ENCODE data around the gene ANAPC16.

The ANAPC16 gene

GRCh38 chr10:72215611-72216549 is at the start of gene ANAPC16, which contains the start of gene ASCC1:
Gene ANAPC16 (plus strand): TSS chr10:72216012. CDS start chr10:72223915, 7,903 bp downstream.
Gene ASCC1 (minus strand): TSS chr10:72216276. CDS start chr10:72213298, 2,978 bp downstream.
- no peak for TF ChIP-seq ZNF274 (IDR thresholded peaks at IDR 0.05; ENCODE audit: low read depth, low read length)

GRCh38 chr10:72167118-72167517 is 48.7 kb upstream of the ANAPC16 start:
- no peak overlapping the region for H3K4me3 ChIP-seq (ENCODE audit: low read length)

More at GRCh38 chr10:72215611-72216549, at the start of gene ANAPC16, which contains the start of gene ASCC1:
- H3K4me3 ChIP-seq (ENCODE audit: low read length) = peak within 1 kb of the TSS; percentile 90

GRCh38 chr10:72170263-72170662 is 45.5 kb upstream of the ANAPC16 start:
- no peak for TF ChIP-seq ZNF274 (IDR thresholded peaks at IDR 0.05; ENCODE audit: low read depth, low read length)
- no peak overlapping the region for H3K4me3 ChIP-seq (ENCODE audit: low read length)

More at GRCh38 chr10:72167118-72167517, 48.7 kb upstream of the ANAPC16 start:
- no peak for TF ChIP-seq ZNF274 (IDR thresholded peaks at IDR 0.05; ENCODE audit: low read depth, low read length)

GRCh38 chr10:72170733-72171132 is 45.1 kb upstream of the ANAPC16 start:
- no peak overlapping the region for H3K4me3 ChIP-seq (ENCODE audit: low read length)
- TF ChIP-seq ZNF274 (IDR thresholded peaks at IDR 0.05; ENCODE audit: low read depth, low read length) = no peak

GRCh38 chr10:72171175-72171630 is 44.6 kb upstream of the ANAPC16 start:
- TF ChIP-seq ZNF274 (IDR thresholded peaks at IDR 0.05; ENCODE audit: low read depth, low read length) = no peak

GRCh38 chr10:72173262-72173618 is 42.6 kb upstream of the ANAPC16 start:
- no peak for TF ChIP-seq ZNF274 (IDR thresholded peaks at IDR 0.05; ENCODE audit: low read depth, low read length)
- no peak overlapping the region for H3K4me3 ChIP-seq (ENCODE audit: low read length)

More at GRCh38 chr10:72171175-72171630, 44.6 kb upstream of the ANAPC16 start:
- no peak overlapping the region for H3K4me3 ChIP-seq (ENCODE audit: low read length)

- no peak overlapping the region; the same call in 1 of the 2 replicates for H3K4me3 ChIP-seq (ENCODE audit: low read length)
- no peak for TF ChIP-seq ZNF274 (IDR thresholded peaks at IDR 0.05; ENCODE audit: low read depth, low read length)
Measured at GRCh38 chr10:72173619-72174296, 42.1 kb upstream of the ANAPC16 start.

- no peak for TF ChIP-seq ZNF274 (IDR thresholded peaks at IDR 0.05; ENCODE audit: low read depth, low read length)
- H3K4me3 ChIP-seq (ENCODE audit: low read length) = no peak overlapping the region; the same call in 1 of the 2 replicates
Measured at GRCh38 chr10:72174297-72174662, 41.5 kb upstream of the ANAPC16 start.

- TF ChIP-seq ZNF274 (IDR thresholded peaks at IDR 0.05; ENCODE audit: low read depth, low read length) = no peak
- H3K4me3 ChIP-seq (ENCODE audit: low read length) = no peak overlapping the region
Measured at GRCh38 chr10:72175149-72175548, 40.7 kb upstream of the ANAPC16 start.

GRCh38 chr10:72176701-72177100 is 39.1 kb upstream of the ANAPC16 start:
- TF ChIP-seq ZNF274 (IDR thresholded peaks at IDR 0.05; ENCODE audit: low read depth, low read length) = no peak
- no peak overlapping the region for H3K4me3 ChIP-seq (ENCODE audit: low read length)

GRCh38 chr10:72177454-72177853 is 38.4 kb upstream of the ANAPC16 start:
- H3K4me3 ChIP-seq (ENCODE audit: low read length) = no peak overlapping the region
- no peak for TF ChIP-seq ZNF274 (IDR thresholded peaks at IDR 0.05; ENCODE audit: low read depth, low read length)

- no peak for TF ChIP-seq ZNF274 (IDR thresholded peaks at IDR 0.05; ENCODE audit: low read depth, low read length)
- no peak overlapping the region for H3K4me3 ChIP-seq (ENCODE audit: low read length)
Measured at GRCh38 chr10:72184156-72184555, 31.7 kb upstream of the ANAPC16 start.

GRCh38 chr10:72186258-72186981 is 29.4 kb upstream of the ANAPC16 start:
- no peak overlapping the region for H3K4me3 ChIP-seq (ENCODE audit: low read length)
- no peak for TF ChIP-seq ZNF274 (IDR thresholded peaks at IDR 0.05; ENCODE audit: low read depth, low read length)

- TF ChIP-seq ZNF274 (IDR thresholded peaks at IDR 0.05; ENCODE audit: low read depth, low read length) = no peak
Measured at GRCh38 chr10:72186982-72187330, 28.9 kb upstream of the ANAPC16 start.

More at GRCh38 chr10:72186982-72187330, 28.9 kb upstream of the ANAPC16 start:
- H3K4me3 ChIP-seq (ENCODE audit: low read length) = no peak overlapping the region
